HepG2 (cell line): ENCODE data around the gene SEC24A. TPM values are rescaled to one million over a fixed set of nuclear protein-coding genes. Genes with fewer than 3 reads are reported as not detected.

ENCODE experiments used
- AHR ChIP-seq: IDR thresholded peaks from 2 replicates; pipeline ENCODE4 v1.6.1; 2018; ENCODE audit warnings: missing genetic modification reagents, missing compliant biosample characterization
- EEA1 ChIP-seq: sonication (generic); formaldehyde crosslinking; IDR thresholded peaks from 2 replicates; pipeline ENCODE4 v1.5.1; 2020; ENCODE audit warnings: mild to moderate bottlenecking, missing genetic modification reagents, borderline replicate concordance
- NONO ChIP-seq, 2 experiments: fragments of 450-650 bp in 1 of 2; sonication (generic) in 1 of 2; formaldehyde crosslinking in 1 of 2; IDR thresholded peaks in 1 of 2; conservative IDR thresholded peaks in 1 of 2; 2 replicates each; pipeline versions ENCODE4 v1.6.1 to v1.8.0; 2017 to 2022; ENCODE audit warnings: mild to moderate bottlenecking in 1 of 2, missing genetic modification reagents in 1 of 2, moderate library complexity in 1 of 2
- RAD51 ChIP-seq: fragments of 450-650 bp; IDR thresholded peaks from 2 replicates; pipeline ENCODE4 v1.6.1; 2016; ENCODE audit warnings: borderline replicate concordance
- SALL2 ChIP-seq: sonication (generic); formaldehyde crosslinking; IDR thresholded peaks from 2 replicates; pipeline ENCODE4 v1.8.1; 2023; ENCODE audit warnings: mild to moderate bottlenecking, missing genetic modification reagents, inconsistent platforms
- SP5 ChIP-seq: IDR thresholded peaks from 2 replicates; pipeline ENCODE4 v1.6.1; 2016; ENCODE audit warnings: low read depth, borderline replicate concordance
- ZBTB7A ChIP-seq: sonication (generic); formaldehyde crosslinking; IDR thresholded peaks from 2 replicates; pipeline ENCODE4 v1.8.0; 2022; ENCODE audit warnings: mild to moderate bottlenecking, missing genetic modification reagents
- ZNF775 ChIP-seq: sonication (generic); formaldehyde crosslinking; IDR thresholded peaks from 2 replicates; pipeline ENCODE4 v1.4.0; 2020; ENCODE audit warnings: missing genetic modification reagents, mild to moderate bottlenecking, moderate library complexity, borderline replicate concordance
- polyA plus RNA-seq, 8 experiments: library from polyadenylated mRNA; depleted of rRNA in 3 of 8; stranded (reverse) in 7 of 8; unstranded in 1 of 8; fragments of >200 nt; fragmentation: Illumina TruSeq in 4 of 8; extraction: Trizol in 4 of 8; gene quantifications; 2 replicates each; pipeline versions ENCODE4 v1.2.1 to v1.2.3, GENCODE V29; 2011 to 2016; ENCODE audit warnings: low read depth in 4 of 8, missing spikeins in 1 of 8, mixed read lengths in 1 of 8; ENCODE audit not compliant: insufficient read depth in 1 of 8
- total RNA-seq, 5 experiments: library from RNA; depleted of rRNA; stranded (reverse); fragments of >200 nt; fragmentation: Illumina TruSeq; extraction: Trizol; gene quantifications; 2 replicates each; pipeline ENCODE4 v1.2.3, GENCODE V29; 2016; ENCODE audit warnings: low read depth in 1 of 5
- TF ChIP-seq, protein P1 (sequence below): sonication (generic); formaldehyde crosslinking; IDR thresholded peaks from 2 replicates; pipeline ENCODE4 v1.4.0; 2020; ENCODE audit warnings: missing genetic modification reagents, mild to moderate bottlenecking, borderline replicate concordance
- TF ChIP-seq, protein P2 (sequence below): sonication (generic); formaldehyde crosslinking; IDR thresholded peaks from 2 replicates; pipeline ENCODE4 v1.8.1; 2022; ENCODE audit warnings: low read depth, mild to moderate bottlenecking, missing genetic modification reagents
- TF ChIP-seq, protein P3 (sequence below): sonication (generic); formaldehyde crosslinking; IDR thresholded peaks from 2 replicates; pipeline ENCODE4 v1.5.0; 2020; ENCODE audit warnings: mild to moderate bottlenecking, missing genetic modification reagents
- TF ChIP-seq, protein P4 (sequence below): sonication (generic); formaldehyde crosslinking; IDR thresholded peaks from 2 replicates; pipeline ENCODE4 v1.9.0; 2021; ENCODE audit warnings: missing genetic modification reagents, borderline replicate concordance
- TF ChIP-seq, protein P5 (sequence below): sonication (generic); formaldehyde crosslinking; IDR thresholded peaks from 2 replicates; pipeline ENCODE4 v1.5.1; 2020; ENCODE audit warnings: mild to moderate bottlenecking, moderate library complexity, missing genetic modification reagents

SEC24A gene
- total and polyA plus RNA-seq, 2 of the 13 experiments (the other 11 are each of a cell fraction or from before 2014, with no cell fraction given) = 30.5 to 56.8 TPM

DNA sequence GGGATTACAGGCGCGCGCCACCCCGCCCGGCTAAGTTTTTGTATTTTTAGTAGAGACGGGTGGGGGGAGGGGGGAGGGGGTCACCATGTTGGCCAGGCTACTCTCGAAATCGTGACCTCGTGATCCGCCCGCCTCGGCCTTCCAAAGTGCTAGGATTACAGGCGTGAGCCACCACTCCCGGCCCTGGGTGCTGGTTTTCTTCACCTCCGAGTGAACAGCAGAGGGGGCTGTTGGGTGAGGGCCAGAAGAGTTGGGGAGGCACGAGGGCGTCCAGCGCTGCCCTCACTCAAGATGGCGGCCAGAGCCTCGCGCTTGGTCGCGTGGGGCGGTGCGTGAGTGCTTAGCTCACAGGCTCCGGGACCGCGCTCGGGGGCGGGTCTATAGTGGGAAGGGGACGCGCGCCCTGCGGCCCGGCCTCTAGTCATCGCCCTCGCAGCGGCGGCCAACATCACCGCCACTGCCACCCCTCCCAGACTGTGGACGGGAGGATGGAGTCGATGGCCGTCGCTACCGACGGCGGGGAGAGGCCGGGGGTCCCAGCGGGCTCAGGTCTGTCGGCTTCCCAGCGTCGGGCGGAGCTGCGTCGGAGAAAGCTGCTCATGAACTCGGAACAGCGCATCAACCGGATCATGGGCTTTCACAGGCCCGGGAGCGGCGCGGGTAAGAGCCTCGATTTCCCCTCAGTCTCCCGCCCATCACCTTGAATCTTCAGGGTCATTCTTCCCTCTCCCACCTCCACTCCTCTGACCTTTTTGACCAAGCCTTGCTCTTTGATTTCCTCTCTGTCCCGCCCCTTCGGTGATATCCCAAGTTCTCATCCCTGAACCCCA, 89.8 kb downstream of the SEC24A start, which contains the start of gene CAMLG (continued):
- TF ChIP-seq, protein P1, sequence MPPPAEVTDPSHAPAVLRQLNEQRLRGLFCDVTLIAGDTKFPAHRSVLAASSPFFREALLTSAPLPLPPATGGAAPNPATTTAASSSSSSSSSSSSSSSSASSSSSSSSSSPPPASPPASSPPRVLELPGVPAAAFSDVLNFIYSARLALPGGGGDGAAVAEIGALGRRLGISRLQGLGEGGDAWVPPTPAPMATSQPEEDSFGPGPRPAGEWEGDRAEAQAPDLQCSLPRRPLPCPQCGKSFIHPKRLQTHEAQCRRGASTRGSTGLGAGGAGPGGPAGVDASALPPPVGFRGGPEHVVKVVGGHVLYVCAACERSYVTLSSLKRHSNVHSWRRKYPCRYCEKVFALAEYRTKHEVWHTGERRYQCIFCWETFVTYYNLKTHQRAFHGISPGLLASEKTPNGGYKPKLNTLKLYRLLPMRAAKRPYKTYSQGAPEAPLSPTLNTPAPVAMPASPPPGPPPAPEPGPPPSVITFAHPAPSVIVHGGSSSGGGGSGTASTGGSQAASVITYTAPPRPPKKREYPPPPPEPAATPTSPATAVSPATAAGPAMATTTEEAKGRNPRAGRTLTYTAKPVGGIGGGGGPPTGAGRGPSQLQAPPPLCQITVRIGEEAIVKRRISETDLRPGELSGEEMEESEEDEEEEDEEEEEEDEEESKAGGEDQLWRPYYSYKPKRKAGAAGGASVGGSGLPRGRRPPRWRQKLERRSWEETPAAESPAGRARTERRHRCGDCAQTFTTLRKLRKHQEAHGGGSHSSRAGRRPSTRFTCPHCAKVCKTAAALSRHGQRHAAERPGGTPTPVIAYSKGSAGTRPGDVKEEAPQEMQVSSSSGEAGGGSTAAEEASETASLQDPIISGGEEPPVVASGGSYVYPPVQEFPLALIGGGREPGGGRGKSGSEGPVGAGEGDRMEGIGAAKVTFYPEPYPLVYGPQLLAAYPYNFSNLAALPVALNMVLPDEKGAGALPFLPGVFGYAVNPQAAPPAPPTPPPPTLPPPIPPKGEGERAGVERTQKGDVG (CRISPR knock-in tag) = peak; percentile 73; the same call in 1 of the 2 replicates
- 0 out of 2 replicates have a peak, but pooled peaks have one; percentile 20 for TF ChIP-seq SALL2 (CRISPR knock-in tag)
- TF ChIP-seq, protein P2, sequence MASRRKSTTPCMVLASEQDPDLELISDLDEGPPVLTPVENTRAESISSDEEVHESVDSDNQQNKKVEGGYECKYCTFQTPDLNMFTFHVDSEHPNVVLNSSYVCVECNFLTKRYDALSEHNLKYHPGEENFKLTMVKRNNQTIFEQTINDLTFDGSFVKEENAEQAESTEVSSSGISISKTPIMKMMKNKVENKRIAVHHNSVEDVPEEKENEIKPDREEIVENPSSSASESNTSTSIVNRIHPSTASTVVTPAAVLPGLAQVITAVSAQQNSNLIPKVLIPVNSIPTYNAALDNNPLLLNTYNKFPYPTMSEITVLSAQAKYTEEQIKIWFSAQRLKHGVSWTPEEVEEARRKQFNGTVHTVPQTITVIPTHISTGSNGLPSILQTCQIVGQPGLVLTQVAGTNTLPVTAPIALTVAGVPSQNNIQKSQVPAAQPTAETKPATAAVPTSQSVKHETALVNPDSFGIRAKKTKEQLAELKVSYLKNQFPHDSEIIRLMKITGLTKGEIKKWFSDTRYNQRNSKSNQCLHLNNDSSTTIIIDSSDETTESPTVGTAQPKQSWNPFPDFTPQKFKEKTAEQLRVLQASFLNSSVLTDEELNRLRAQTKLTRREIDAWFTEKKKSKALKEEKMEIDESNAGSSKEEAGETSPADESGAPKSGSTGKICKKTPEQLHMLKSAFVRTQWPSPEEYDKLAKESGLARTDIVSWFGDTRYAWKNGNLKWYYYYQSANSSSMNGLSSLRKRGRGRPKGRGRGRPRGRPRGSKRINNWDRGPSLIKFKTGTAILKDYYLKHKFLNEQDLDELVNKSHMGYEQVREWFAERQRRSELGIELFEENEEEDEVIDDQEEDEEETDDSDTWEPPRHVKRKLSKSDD (CRISPR knock-in tag) = peak; percentile 99
- TF ChIP-seq RAD51 = no peak
- TF ChIP-seq EEA1 (CRISPR knock-in tag) = peak; percentile 43; the same call in 1 of the 2 replicates
- TF ChIP-seq AHR = peak; percentile 91
- TF ChIP-seq ZBTB7A (CRISPR knock-in tag) = peak; percentile 22; the same call in 1 of the 2 replicates
- TF ChIP-seq, protein P3, sequence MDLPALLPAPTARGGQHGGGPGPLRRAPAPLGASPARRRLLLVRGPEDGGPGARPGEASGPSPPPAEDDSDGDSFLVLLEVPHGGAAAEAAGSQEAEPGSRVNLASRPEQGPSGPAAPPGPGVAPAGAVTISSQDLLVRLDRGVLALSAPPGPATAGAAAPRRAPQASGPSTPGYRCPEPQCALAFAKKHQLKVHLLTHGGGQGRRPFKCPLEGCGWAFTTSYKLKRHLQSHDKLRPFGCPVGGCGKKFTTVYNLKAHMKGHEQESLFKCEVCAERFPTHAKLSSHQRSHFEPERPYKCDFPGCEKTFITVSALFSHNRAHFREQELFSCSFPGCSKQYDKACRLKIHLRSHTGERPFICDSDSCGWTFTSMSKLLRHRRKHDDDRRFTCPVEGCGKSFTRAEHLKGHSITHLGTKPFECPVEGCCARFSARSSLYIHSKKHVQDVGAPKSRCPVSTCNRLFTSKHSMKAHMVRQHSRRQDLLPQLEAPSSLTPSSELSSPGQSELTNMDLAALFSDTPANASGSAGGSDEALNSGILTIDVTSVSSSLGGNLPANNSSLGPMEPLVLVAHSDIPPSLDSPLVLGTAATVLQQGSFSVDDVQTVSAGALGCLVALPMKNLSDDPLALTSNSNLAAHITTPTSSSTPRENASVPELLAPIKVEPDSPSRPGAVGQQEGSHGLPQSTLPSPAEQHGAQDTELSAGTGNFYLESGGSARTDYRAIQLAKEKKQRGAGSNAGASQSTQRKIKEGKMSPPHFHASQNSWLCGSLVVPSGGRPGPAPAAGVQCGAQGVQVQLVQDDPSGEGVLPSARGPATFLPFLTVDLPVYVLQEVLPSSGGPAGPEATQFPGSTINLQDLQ (CRISPR knock-in tag) = peak; percentile 72; the same call in 1 of the 2 replicates
- peak; percentile 62; the same call in 1 of the 2 replicates for TF ChIP-seq ZNF775 (CRISPR knock-in tag)
- TF ChIP-seq, protein P4, sequence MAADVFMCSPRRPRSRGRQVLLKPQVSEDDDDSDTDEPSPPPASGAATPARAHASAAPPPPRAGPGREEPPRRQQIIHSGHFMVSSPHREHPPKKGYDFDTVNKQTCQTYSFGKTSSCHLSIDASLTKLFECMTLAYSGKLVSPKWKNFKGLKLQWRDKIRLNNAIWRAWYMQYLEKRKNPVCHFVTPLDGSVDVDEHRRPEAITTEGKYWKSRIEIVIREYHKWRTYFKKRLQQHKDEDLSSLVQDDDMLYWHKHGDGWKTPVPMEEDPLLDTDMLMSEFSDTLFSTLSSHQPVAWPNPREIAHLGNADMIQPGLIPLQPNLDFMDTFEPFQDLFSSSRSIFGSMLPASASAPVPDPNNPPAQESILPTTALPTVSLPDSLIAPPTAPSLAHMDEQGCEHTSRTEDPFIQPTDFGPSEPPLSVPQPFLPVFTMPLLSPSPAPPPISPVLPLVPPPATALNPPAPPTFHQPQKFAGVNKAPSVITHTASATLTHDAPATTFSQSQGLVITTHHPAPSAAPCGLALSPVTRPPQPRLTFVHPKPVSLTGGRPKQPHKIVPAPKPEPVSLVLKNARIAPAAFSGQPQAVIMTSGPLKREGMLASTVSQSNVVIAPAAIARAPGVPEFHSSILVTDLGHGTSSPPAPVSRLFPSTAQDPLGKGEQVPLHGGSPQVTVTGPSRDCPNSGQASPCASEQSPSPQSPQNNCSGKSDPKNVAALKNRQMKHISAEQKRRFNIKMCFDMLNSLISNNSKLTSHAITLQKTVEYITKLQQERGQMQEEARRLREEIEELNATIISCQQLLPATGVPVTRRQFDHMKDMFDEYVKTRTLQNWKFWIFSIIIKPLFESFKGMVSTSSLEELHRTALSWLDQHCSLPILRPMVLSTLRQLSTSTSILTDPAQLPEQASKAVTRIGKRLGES (CRISPR knock-in tag) = no peak
- TF ChIP-seq SP5 (CRISPR knock-in tag) = peak; percentile 77
- TF ChIP-seq, protein P5, sequence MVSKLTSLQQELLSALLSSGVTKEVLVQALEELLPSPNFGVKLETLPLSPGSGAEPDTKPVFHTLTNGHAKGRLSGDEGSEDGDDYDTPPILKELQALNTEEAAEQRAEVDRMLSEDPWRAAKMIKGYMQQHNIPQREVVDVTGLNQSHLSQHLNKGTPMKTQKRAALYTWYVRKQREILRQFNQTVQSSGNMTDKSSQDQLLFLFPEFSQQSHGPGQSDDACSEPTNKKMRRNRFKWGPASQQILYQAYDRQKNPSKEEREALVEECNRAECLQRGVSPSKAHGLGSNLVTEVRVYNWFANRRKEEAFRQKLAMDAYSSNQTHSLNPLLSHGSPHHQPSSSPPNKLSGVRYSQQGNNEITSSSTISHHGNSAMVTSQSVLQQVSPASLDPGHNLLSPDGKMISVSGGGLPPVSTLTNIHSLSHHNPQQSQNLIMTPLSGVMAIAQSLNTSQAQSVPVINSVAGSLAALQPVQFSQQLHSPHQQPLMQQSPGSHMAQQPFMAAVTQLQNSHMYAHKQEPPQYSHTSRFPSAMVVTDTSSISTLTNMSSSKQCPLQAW (CRISPR knock-in tag) = peak; percentile 95
- no peak for TF ChIP-seq NONO (IDR thresholded peaks at IDR 0.05)
- TF ChIP-seq NONO (CRISPR knock-in tag; conservative IDR thresholded peaks at IDR 0.05) = peak; percentile 94
